ENCODE results near the gene KIAA0513.

DNA sequence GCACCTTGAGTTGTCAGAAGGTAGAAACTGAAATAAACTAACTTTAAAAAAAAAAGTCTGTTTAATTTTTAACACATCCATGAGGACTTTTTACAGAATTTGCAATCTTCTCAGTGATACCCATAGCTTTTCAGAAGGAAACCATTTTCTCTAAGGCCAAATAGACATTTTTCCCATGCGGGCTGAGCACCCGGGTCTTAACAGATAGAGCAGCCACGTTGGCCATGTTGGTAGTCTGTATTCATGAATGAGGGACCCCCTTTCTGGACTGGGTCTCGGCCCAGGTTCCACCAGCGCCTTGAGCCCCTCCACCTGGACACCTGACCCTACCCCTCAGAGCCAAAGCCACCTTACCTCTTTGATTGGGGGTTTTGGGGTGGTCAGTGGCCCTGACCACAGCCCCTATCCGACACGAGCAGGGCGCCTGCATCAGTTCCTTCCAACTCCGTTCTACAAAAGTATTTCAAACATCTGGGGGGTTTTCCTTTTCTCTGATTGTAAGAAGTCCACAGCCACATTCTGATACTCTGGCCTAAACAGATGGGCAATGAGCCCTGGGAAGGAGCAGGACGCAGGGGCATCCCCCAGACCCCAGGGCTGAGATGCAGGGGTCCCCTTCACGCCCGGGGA lies 66.7 kb downstream of the KIAA0513 start:
- TF ChIP-seq CTCF (IDR thresholded peaks at IDR 0.05 in 8 of 11, conservative IDR thresholded peaks at IDR 0.05 in 3 of 11), result no peak
- TF ChIP-seq POLR2A (IDR thresholded peaks at IDR 0.05), result no peak

All from spleen (tissue), 7 donors.